Suprapubic skin (tissue), 3 donors: Measurements from ENCODE around the gene SYT3.

Source experiments
- CTCF ChIP-seq, 2 donors: fragments of 200-600 bp in 1 of 2; fragments of 450-650 bp in 1 of 2; sonication (generic) in 1 of 2; IDR thresholded peaks; one replicate each; pipeline ENCODE4 v1.5.1; 2016 to 2019; ENCODE audit warnings: antibody characterized with exemption in 2 of 2, mild to moderate bottlenecking in 1 of 2, moderate library complexity in 1 of 2
- POLR2AphosphoS5 ChIP-seq, 3 donors: sonication (generic); formaldehyde crosslinking; IDR thresholded peaks; one replicate each; pipeline ENCODE4 v1.6.1; 2017; ENCODE audit warnings: antibody characterized with exemption in 3 of 3

- TF ChIP-seq CTCF (IDR thresholded peaks at IDR 0.05) (no peak), POLR2AphosphoS5 (IDR thresholded peaks at IDR 0.05) (no peak)
Measured at GRCh38 chr19:50601407-50602088, 38.1 kb downstream of the SYT3 start.
